ENCODE measurements around the gene WNK3. TPM values are rescaled to one million over a fixed set of nuclear protein-coding genes. Genes with fewer than 3 reads are reported as not detected.

Gene WNK3
- total RNA-seq, 4 donors from 2014 or later: 0.68 to 1.1 (median 1.0) TPM

DNA sequence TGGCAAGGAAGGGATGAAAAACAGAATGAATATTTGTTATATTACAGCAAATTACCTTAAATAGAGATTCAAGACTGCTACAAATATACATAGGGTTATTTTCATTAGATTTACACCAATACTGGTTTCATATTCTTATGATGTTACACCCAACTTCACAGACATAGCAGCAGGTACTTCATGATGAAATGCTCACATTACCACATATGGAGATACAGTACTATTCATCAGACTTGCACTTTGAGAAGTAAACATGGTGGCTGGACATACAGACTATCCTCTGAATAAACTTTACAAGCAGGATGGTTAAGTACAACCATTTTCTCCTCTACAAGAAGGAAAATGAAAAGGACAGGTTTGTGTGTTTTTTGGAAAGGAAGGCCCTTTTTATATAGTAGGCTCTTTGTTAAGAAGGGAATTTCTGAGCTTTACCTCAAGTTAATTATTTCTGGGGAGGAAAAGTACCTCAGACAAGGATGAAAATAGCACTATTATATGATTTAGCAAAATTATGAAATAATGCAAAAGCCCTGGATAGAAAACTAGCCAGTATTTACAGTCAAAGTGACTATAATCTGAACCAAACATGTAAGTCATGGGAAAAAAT, 162.8 kb downstream of the WNK3 start:
- TF ChIP-seq, protein P1, sequence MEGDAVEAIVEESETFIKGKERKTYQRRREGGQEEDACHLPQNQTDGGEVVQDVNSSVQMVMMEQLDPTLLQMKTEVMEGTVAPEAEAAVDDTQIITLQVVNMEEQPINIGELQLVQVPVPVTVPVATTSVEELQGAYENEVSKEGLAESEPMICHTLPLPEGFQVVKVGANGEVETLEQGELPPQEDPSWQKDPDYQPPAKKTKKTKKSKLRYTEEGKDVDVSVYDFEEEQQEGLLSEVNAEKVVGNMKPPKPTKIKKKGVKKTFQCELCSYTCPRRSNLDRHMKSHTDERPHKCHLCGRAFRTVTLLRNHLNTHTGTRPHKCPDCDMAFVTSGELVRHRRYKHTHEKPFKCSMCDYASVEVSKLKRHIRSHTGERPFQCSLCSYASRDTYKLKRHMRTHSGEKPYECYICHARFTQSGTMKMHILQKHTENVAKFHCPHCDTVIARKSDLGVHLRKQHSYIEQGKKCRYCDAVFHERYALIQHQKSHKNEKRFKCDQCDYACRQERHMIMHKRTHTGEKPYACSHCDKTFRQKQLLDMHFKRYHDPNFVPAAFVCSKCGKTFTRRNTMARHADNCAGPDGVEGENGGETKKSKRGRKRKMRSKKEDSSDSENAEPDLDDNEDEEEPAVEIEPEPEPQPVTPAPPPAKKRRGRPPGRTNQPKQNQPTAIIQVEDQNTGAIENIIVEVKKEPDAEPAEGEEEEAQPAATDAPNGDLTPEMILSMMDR (IDR thresholded peaks at IDR 0.05; ENCODE audit: low read depth): no peak

DNA sequence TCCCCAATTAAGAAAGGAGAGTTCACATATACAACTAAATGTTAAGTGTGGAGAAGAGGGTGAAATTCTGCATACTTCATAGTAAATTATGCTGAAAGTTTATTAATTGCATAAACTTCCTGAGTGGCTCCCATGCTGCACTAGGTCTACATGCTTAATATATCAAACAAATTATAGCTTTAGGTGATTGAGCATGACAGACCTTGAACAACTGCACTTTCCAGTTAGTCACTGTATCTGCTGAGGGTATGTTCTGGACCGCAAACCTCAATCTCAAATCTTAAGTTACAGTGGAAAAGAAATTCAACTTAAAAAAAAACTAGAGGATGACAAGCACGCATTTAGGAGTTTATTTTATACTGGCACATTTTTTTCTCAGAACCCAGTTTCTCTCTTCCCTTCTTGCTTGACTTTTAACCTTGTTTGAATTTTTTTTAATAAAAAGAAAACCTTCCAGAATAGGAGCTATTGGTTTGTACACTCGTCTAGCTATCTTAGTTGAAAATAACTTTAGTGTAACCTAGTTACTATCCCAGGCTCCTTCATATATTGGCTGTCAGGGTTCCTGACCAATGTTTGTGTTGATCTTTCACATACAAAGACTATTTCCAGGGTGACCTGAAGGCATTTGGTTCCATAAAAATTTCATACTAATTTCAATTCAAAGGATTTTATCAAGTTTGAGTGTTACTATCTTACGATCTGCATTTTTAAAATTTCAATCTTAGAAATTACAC, 164.6 kb downstream of the WNK3 start:
- TF ChIP-seq, protein P1 (IDR thresholded peaks at IDR 0.05; ENCODE audit: low read depth): no peak

DNA sequence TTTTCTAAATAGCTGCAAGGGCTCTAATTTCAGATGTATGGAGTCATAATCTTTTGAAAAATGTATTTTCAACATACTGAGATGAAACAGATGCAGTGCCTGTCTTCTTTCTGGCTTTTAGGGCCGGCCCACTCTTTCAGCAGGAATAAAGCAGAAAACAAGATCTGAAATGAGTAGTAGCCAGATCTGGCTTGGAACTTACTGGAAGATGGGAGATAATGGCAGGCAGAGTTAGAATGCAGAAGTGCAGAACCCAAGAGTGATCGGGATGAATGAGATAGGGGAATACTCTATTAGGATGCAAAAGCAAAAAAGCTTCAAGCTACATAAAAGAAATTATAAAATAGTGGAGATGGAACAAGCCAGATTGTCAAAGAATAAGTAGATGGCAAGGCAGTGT, 173.4 kb downstream of the WNK3 start:
- TF ChIP-seq, protein P1 (IDR thresholded peaks at IDR 0.05; ENCODE audit: low read depth): no peak

DNA sequence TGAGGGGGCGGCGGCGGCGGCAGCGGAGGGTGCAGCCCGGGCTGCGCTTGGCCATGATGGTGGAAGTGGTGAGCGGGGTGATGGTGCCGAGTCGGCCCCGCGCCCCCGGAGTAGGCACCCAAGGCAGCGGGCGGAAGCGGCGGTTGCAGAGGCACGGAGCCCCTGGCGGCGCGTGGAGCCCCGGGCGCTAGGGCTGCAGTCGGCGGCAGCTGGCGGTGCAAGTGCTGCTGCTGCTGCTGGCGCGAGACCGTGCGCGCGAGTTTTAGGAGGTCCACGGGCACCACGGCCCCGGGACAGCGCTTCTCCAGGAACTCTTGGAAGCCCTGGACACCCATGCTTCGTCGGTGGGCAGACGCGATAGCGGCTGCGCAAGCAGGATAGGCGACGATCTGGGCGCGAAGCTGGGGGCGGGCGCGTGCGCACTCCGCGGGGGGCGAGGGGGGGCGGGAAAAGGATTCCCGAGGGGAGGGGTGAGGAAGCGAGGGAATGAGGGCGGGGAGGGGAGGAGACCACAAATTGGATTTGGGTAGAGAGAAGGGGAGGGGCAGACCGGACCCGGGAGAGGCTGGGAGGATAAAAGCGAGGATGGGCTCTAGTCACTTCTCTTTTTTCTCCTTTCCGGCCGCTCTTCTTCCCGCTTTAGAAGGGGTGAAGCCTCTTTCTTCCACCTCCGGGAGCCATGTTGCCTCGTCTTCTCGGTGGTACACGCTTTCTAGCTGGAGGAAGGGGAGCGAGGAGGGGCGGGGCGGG, 174.8 kb downstream of the WNK3 start, which contains the start of gene FAM120C:
TSS of gene FAM120C (minus strand) at position 391 of the 750 bp plus-strand sequence. CDS start at position 335, 56 bp downstream.
- TF ChIP-seq, protein P1 (IDR thresholded peaks at IDR 0.05; ENCODE audit: low read depth): no peak

DNA sequence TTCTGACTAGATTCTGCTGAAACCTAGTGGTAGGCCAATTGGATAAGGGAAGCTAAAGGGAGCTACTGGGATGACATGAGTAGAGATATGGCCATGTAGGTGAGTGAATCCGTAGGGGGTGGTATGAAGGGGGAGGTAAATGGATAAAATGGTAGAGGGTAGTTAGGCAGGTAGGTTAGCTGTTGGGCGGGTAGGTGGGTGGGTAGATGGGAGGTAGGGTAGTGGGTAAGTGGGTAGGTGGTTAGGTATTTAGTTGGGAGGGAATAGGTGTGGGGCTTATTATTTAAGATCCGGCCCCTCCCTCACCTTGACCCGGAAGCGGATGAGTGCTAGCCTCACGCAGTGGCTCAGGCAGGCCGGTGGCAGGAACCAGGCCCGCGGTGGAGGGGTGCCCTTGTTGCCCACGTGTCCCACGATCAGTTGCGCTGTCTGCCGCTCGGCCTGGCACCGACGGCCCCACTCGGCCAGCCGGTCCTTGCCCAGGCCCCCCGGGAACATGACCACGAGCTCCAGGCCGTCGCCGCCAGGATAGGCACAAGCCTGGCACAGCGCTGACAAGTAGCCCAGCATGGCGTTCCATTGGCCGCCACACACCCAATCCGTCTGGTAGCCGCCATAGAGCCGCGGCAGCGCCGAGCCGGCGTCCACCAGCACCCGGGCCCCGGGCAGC, 175.5 kb downstream of the WNK3 start:
- TF ChIP-seq, protein P1 (IDR thresholded peaks at IDR 0.05; ENCODE audit: low read depth): no peak

DNA sequence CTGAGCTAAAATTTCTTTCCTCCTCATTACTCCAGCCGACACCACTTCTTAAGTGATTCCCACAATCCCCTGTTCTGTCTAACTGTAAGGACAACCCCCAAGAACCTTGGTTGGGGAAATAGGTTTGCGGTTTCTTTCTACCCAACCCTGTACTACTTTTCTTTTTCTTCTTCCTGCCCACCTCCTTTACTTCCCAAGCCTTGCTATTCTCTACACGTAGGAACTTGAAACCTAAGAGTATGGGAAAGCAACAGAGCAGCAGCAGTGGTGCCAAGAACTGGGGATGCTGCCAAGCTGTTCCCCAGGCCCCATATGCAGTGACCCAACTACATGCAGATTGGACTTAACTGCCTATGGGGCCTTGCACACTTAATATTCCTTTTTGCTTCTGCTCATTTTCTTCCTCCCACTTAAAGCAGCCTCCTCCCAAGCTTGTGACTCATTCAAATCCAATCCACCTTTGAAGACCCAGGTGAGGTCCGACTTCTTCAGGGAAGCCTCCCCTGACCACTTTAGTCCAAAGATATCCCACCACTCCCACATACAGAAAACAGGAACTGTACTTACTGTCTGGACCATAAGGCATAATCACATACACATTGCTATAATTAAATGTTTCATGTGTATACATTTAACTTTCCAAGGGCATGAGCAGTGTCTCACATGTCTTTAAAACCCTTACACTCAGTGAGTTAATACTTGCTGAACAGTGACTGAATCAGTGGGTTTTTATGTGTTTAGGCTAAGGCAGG, 176.5 kb downstream of the WNK3 start:
- TF ChIP-seq, protein P1 (IDR thresholded peaks at IDR 0.05; ENCODE audit: low read depth): no peak

Measured in subcutaneous adipose tissue (tissue), 4 donors.